Neural cell (in vitro differentiated cells): ENCODE results near the gene TOP1. TPM values are rescaled to one million over a fixed set of nuclear protein-coding genes. Genes with fewer than 3 reads are reported as not detected.

Source experiments
- H2AFZ ChIP-seq: fragments of 200-600, 300-800 bp; sonication (generic), shearing (Covaris generic); 2 replicates; pipeline ENCODE4 v1.6.0; 2014; ENCODE audit warnings: low read depth, mild to moderate bottlenecking, antibody characterized with exemption, low read length, moderate library complexity
- H3F3A ChIP-seq: fragments of 200-600 bp; shearing (Covaris generic); 2 replicates; pipeline ENCODE4 v1.6.1; 2016; ENCODE audit warnings: mild to moderate bottlenecking, moderate library complexity, mixed read lengths, antibody characterized with exemption, low read length; ENCODE audit not compliant: insufficient read depth, poor library complexity, severe bottlenecking
- H3K27ac ChIP-seq: fragments of 200-600, 300-800 bp; sonication (generic), shearing (Covaris generic); 2 replicates; pipeline ENCODE4 v1.5.1; 2014; ENCODE audit warnings: mild to moderate bottlenecking, low read length, moderate library complexity
- H3K27me3 ChIP-seq: fragments of 300-800, 200-600 bp; sonication (generic), shearing (Covaris generic); 2 replicates; pipeline ENCODE4 v1.6.0; 2014; ENCODE audit warnings: mild to moderate bottlenecking, low read depth, low read length, moderate library complexity; ENCODE audit not compliant: insufficient read depth
- H3K36me3 ChIP-seq: fragments of 300-800, 200-600 bp; sonication (generic), shearing (Covaris generic); 2 replicates; pipeline ENCODE4 v1.5.1; 2014; ENCODE audit warnings: mild to moderate bottlenecking, antibody characterized with exemption, low read length, moderate library complexity; ENCODE audit not compliant: insufficient read depth
- H3K4me2 ChIP-seq: fragments of 300-800, 200-600 bp; sonication (generic), shearing (Covaris generic); 2 replicates; pipeline ENCODE4 v1.6.0; 2014; ENCODE audit warnings: mild to moderate bottlenecking, low read length
- H3K4me3 ChIP-seq: fragments of 300-800, 200-600 bp; sonication (generic), shearing (Covaris generic); 2 replicates; pipeline ENCODE4 v1.5.1; 2014; ENCODE audit warnings: mild to moderate bottlenecking, low read length, moderate library complexity
- H3K79me2 ChIP-seq: fragments of 200-600 bp; shearing (Covaris generic); replicated peaks from 2 replicates; pipeline ENCODE4 v1.6.0; 2014; ENCODE audit warnings: mild to moderate bottlenecking, low read length, moderate library complexity; ENCODE audit not compliant: insufficient read depth
- H3K9ac ChIP-seq: fragments of 300-800, 200-600 bp; sonication (generic), shearing (Covaris generic); 2 replicates; pipeline ENCODE4 v1.6.1; 2016; ENCODE audit warnings: mild to moderate bottlenecking, low read length, mixed read lengths
- H3K9me2 ChIP-seq: fragments of 200-600 bp; shearing (Covaris generic); 2 replicates; pipeline ENCODE4 v1.6.1; 2016; ENCODE audit warnings: mild to moderate bottlenecking, low read length, mixed read lengths; ENCODE audit not compliant: insufficient read depth
- H3K9me3 ChIP-seq: fragments of 200-600, 300-800 bp; sonication (generic), shearing (Covaris generic); 2 replicates; pipeline ENCODE4 v1.6.1; 2016; ENCODE audit warnings: mild to moderate bottlenecking, mixed run types, low read length, moderate library complexity, mixed read lengths
- H4K20me1 ChIP-seq: fragments of 200-600 bp; shearing (Covaris generic); 2 replicates; pipeline ENCODE4 v1.6.1; 2016; ENCODE audit warnings: mild to moderate bottlenecking, mixed run types; ENCODE audit not compliant: insufficient read depth
- CTCF ChIP-seq: fragments of 450-650 bp; IDR thresholded peaks from 2 replicates; pipeline ENCODE4 v1.5.1; 2014; ENCODE audit warnings: antibody characterized with exemption, mild to moderate bottlenecking, moderate library complexity; ENCODE audit not compliant: poor library complexity, severe bottlenecking
- EP300 ChIP-seq: fragments of 450-650 bp; conservative IDR thresholded peaks from 2 replicates; pipeline ENCODE4 v1.6.1; 2014; ENCODE audit warnings: antibody characterized with exemption, mild to moderate bottlenecking, moderate library complexity; ENCODE audit not compliant: poor library complexity, severe bottlenecking
- EZH2 ChIP-seq: fragments of 200-600, 300-800 bp; shearing (Covaris generic), sonication (generic); IDR thresholded peaks from 2 replicates; pipeline ENCODE4 v1.6.1; 2014; ENCODE audit warnings: antibody characterized with exemption, low read length, borderline replicate concordance, mild to moderate bottlenecking; ENCODE audit not compliant: insufficient read depth, poor library complexity, severe bottlenecking
- MXI1 ChIP-seq: fragments of 450-650 bp; conservative IDR thresholded peaks from 2 replicates; pipeline ENCODE4 v1.6.1; 2014; ENCODE audit warnings: antibody characterized with exemption, mild to moderate bottlenecking; ENCODE audit not compliant: poor library complexity, severe bottlenecking
- POLR2AphosphoS5 ChIP-seq: IDR thresholded peaks from 2 replicates; pipeline ENCODE4 v1.6.1; 2012
- RAD21 ChIP-seq: fragments of 450-650 bp; conservative IDR thresholded peaks from 2 replicates; pipeline ENCODE4 v1.6.1; 2014; ENCODE audit warnings: antibody characterized with exemption, mild to moderate bottlenecking, moderate library complexity
- REST ChIP-seq: IDR thresholded peaks from 2 replicates; pipeline ENCODE4 v1.6.1; 2012; ENCODE audit warnings: borderline replicate concordance
- SMC3 ChIP-seq: fragments of 450-650 bp; conservative IDR thresholded peaks from 2 replicates; pipeline ENCODE4 v1.6.1; 2014; ENCODE audit warnings: antibody characterized with exemption, mild to moderate bottlenecking, moderate library complexity; ENCODE audit not compliant: poor library complexity
- TAF1 ChIP-seq: IDR thresholded peaks from 2 replicates; pipeline ENCODE4 v1.6.1; 2012; ENCODE audit warnings: low read depth
- polyA plus RNA-seq: library from polyadenylated mRNA; depleted of rRNA; stranded (reverse); fragments of >200 nt; gene quantifications from 2 replicates; pipeline ENCODE4 v1.2.3, GENCODE V29; 2014

TOP1 gene
- polyA plus RNA-seq, 1 donor from 2014 or later: 33.2 TPM

GRCh38 chr20:41044409-41045062 is 15.9 kb downstream of the TOP1 start:
- no peak overlapping the region for H3K27ac ChIP-seq
- no peaks in the 10 kb centered on the region for H3F3A ChIP-seq
- H3K9me2 ChIP-seq: no peaks in the 10 kb centered on the region
- no peaks in the 10 kb centered on the region for H3K27me3 ChIP-seq
- peaks cover 27% of the 10 kb centered on the region for H4K20me1 ChIP-seq
- no peaks in the 10 kb centered on the region for H3K36me3 ChIP-seq
- H3K4me2 ChIP-seq: no peak overlapping the region
- no peaks in the 10 kb centered on the region for H3K9me3 ChIP-seq
- TF ChIP-seq CTCF: no peak
- TF ChIP-seq REST: no peak
- peaks cover 94% of the 10 kb centered on the region for H3K79me2 ChIP-seq
- no peak overlapping the region for H3K4me3 ChIP-seq
- no peak overlapping the region for H3K9ac ChIP-seq
- H2AFZ ChIP-seq: no peak overlapping the region

- Histone ChIP-seq H3K4me2 (no peak overlapping the region), H3K79me2 (peaks cover 97% of the 10 kb centered on the region), H3K27ac (no peak overlapping the region), H3K27me3 (no peaks in the 10 kb centered on the region), H3K9ac (no peak overlapping the region), H3F3A (no peaks in the 10 kb centered on the region), H3K36me3 (no peaks in the 10 kb centered on the region), H3K4me3 (no peak overlapping the region), H4K20me1 (peaks cover 27% of the 10 kb centered on the region), H3K9me3 (no peaks in the 10 kb centered on the region), H2AFZ (no peak overlapping the region), H3K9me2 (no peaks in the 10 kb centered on the region)
- TF ChIP-seq EP300 (no peak), RAD21 (no peak), REST (no peak), POLR2AphosphoS5 (no peak), EZH2 (no peak), MXI1 (no peak), CTCF (no peak), SMC3 (no peak), TAF1 (no peak)
Observed at GRCh38 chr20:41045671-41046070, 17.0 kb downstream of the TOP1 start.
